Astrocyte of the spinal cord (primary cell): ENCODE data around the gene PTPRR.
A peak's percentile ranks its signal among the peaks of the same experiment; 100 is the strongest.

Experiments used
- DNase-seq: peaks from one replicate; pipeline ENCODE4 v3.0.0; 2011; ENCODE audit warnings: low read depth, low spot score
- H3K4me3 ChIP-seq: 2 replicates; pipeline ENCODE4 v1.5.1; 2011; ENCODE audit warnings: low read depth, mild to moderate bottlenecking, low read length, moderate library complexity
- CTCF ChIP-seq: IDR thresholded peaks from 2 replicates; pipeline ENCODE4 v1.5.1; 2012; ENCODE audit warnings: low read depth, mild to moderate bottlenecking, low read length, inconsistent platforms
- in situ Hi-C: cut with HindIII; loops from 2 replicates; pipeline ENCODE4 v1.10.0; 2017; ENCODE audit warnings: low sequenced_read_pairs

The PTPRR gene

GRCh38 chr12:70617450-70617849, 303.1 kb downstream of the PTPRR start:
- H3K4me3 ChIP-seq = no peak overlapping the region
- TF ChIP-seq CTCF = no peak
- no peak for DNase-seq
- in situ Hi-C loops = no loop called here

- DNase-seq = no peak
- in situ Hi-C loops = no loop called here
- no peak overlapping the region for H3K4me3 ChIP-seq
- no peak for TF ChIP-seq CTCF
Measured at GRCh38 chr12:70615174-70615866, 305.2 kb downstream of the PTPRR start.

GRCh38 chr12:70609739-70610491, 310.6 kb downstream of the PTPRR start:
- peak overlapping the region; percentile 47 for H3K4me3 ChIP-seq
- no peak for DNase-seq
- in situ Hi-C loops = no loop called here
- no peak for TF ChIP-seq CTCF

GRCh38 chr12:70609203-70609602, 311.3 kb downstream of the PTPRR start:
- TF ChIP-seq CTCF = no peak
- H3K4me3 ChIP-seq = peak overlapping the region; percentile 47
- no peak for DNase-seq

GRCh38 chr12:70608184-70608583, 312.4 kb downstream of the PTPRR start:
- TF ChIP-seq CTCF = no peak

More at GRCh38 chr12:70609203-70609602, 311.3 kb downstream of the PTPRR start:
- in situ Hi-C loops = no loop called here

GRCh38 chr12:70607107-70607506, 313.4 kb downstream of the PTPRR start:
- H3K4me3 ChIP-seq = no peak overlapping the region
- DNase-seq = no peak
- TF ChIP-seq CTCF = no peak
- in situ Hi-C loops = no loop called here

More at GRCh38 chr12:70608184-70608583, 312.4 kb downstream of the PTPRR start:
- H3K4me3 ChIP-seq = no peak overlapping the region
- in situ Hi-C loops = no loop called here
- no peak for DNase-seq
